Measurements from ENCODE around the gene ST6GALNAC1. TPM values are rescaled to one million over a fixed set of nuclear protein-coding genes. Genes with fewer than 3 reads are reported as not detected.

ST6GALNAC1 gene
- polyA plus RNA-seq, 3 donors = not detected

DNA sequence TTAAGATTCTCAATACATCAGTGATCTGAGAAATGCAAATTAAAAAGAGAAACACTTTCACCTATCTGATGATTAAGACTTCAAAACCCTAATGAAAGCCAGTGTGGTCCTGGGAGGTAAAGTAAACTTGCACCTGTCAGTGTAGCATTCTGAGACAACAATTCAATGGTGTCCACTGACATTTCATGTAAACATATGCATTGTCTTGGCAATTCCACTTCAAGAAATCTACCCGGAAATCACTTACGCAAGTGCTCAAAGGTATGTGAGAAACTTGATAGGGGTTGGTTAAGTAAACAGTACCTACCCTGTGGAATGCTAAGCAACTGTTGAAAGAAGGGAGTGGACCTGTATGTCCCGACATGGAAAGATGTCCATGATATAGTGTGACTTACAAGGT is 2.1 kb downstream of the ST6GALNAC1 start:
- no peak overlapping the region for H3K27ac Mint-ChIP-seq
- H3K4me3 Mint-ChIP-seq = no peak overlapping the region
- no peaks in the 10 kb centered on the region for H3K27me3 ChIP-seq (ENCODE audit: control insufficient read depth in 2 of 2, insufficient read depth in 2 of 2, low read length in 2 of 2)
- H4K20me1 ChIP-seq (ENCODE audit: insufficient read depth, low read length) = no peaks in the 10 kb centered on the region
- no peak overlapping the region for H3K27ac ChIP-seq (ENCODE audit: low read depth in 1 of 2, low read length in 2 of 2)
- H3K4me1 Mint-ChIP-seq = peaks cover 7% of the 10 kb centered on the region
- no peaks in the 10 kb centered on the region for H3K9me3 ChIP-seq (replicated peaks in 1 of 2; ENCODE audit: control insufficient read depth in 1 of 2, insufficient read depth in 1 of 2, low read length in 2 of 2)
- no peaks in the 10 kb centered on the region for H3K79me2 ChIP-seq (ENCODE audit: insufficient read depth, low read length)
- peaks cover 1 to 9% (median 5%) of the 10 kb centered on the region in 7 donors for H3K9me3 Mint-ChIP-seq
- TF ChIP-seq, protein P1, sequence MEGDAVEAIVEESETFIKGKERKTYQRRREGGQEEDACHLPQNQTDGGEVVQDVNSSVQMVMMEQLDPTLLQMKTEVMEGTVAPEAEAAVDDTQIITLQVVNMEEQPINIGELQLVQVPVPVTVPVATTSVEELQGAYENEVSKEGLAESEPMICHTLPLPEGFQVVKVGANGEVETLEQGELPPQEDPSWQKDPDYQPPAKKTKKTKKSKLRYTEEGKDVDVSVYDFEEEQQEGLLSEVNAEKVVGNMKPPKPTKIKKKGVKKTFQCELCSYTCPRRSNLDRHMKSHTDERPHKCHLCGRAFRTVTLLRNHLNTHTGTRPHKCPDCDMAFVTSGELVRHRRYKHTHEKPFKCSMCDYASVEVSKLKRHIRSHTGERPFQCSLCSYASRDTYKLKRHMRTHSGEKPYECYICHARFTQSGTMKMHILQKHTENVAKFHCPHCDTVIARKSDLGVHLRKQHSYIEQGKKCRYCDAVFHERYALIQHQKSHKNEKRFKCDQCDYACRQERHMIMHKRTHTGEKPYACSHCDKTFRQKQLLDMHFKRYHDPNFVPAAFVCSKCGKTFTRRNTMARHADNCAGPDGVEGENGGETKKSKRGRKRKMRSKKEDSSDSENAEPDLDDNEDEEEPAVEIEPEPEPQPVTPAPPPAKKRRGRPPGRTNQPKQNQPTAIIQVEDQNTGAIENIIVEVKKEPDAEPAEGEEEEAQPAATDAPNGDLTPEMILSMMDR (IDR thresholded peaks at IDR 0.05) = no peak
- H3K36me3 ChIP-seq (replicated peaks in 1 of 2; ENCODE audit: control insufficient read depth in 1 of 2, insufficient read depth in 2 of 2, low read length in 2 of 2) = no peaks in the 10 kb centered on the region
- H3K9ac ChIP-seq (ENCODE audit: insufficient read depth, low read length, poor library complexity, severe bottlenecking) = no peak overlapping the region
- no peak for DNase-seq
- H3K4me2 ChIP-seq (replicated peaks; ENCODE audit: extremely low read depth, low read length, poor library complexity, severe bottlenecking) = no peak overlapping the region
- no peak overlapping the region for H3K4me3 ChIP-seq (replicated peaks in 1 of 3; ENCODE audit: low read depth in 2 of 3, low read length in 3 of 3)
- no peak overlapping the region for H2AFZ ChIP-seq (ENCODE audit: insufficient read depth, low read depth, low read length, poor library complexity, severe bottlenecking)
- intact Hi-C loops (cut with micrococcal nuclease) = no loop called here
- no peaks in the 10 kb centered on the region for H3K36me3 Mint-ChIP-seq
- WGBS (ENCODE audit: insufficient coverage) = 90% methylated on average over 2 of the region's 3 CpGs
- peaks cover 3 to 8% (median 4%) of the 10 kb centered on the region in 3 donors for H3K27me3 Mint-ChIP-seq (ENCODE audit: low read depth in 3 of 3)
- H3K4me1 ChIP-seq (ENCODE audit: control insufficient read depth in 1 of 2, insufficient read depth in 2 of 2, low read length in 2 of 2) = peaks cover 0 to 3% of the 10 kb centered on the region in 2 donors

GRCh38 chr17:76640550-76641380 is 2.8 kb downstream of the ST6GALNAC1 start:
- WGBS (ENCODE audit: insufficient coverage) = no CpG with 5 or more reads among the region's 6 CpGs
- Histone ChIP-seq H3K9me3 (replicated peaks in 1 of 2; ENCODE audit: control insufficient read depth in 1 of 2, insufficient read depth in 1 of 2, low read length in 2 of 2) (no peaks in the 10 kb centered on the region), H3K27ac (ENCODE audit: low read depth in 1 of 2, low read length in 2 of 2) (no peak overlapping the region), H3K79me2 (ENCODE audit: insufficient read depth, low read length) (no peaks in the 10 kb centered on the region), H3K36me3 (replicated peaks in 1 of 2; ENCODE audit: control insufficient read depth in 1 of 2, insufficient read depth in 2 of 2, low read length in 2 of 2) (no peaks in the 10 kb centered on the region), H3K27me3 (ENCODE audit: control insufficient read depth in 2 of 2, insufficient read depth in 2 of 2, low read length in 2 of 2) (no peaks in the 10 kb centered on the region), H2AFZ (ENCODE audit: insufficient read depth, low read depth, low read length, poor library complexity, severe bottlenecking) (no peak overlapping the region), H3K4me1 (ENCODE audit: control insufficient read depth in 1 of 2, insufficient read depth in 2 of 2, low read length in 2 of 2) (peaks cover 0 to 3% of the 10 kb centered on the region in 2 donors), H3K9ac (ENCODE audit: insufficient read depth, low read length, poor library complexity, severe bottlenecking) (peak overlapping the region; percentile 4), H3K4me2 (replicated peaks; ENCODE audit: extremely low read depth, low read length, poor library complexity, severe bottlenecking) (no peak overlapping the region), H3K4me3 (replicated peaks in 1 of 3; ENCODE audit: low read depth in 2 of 3, low read length in 3 of 3) (no peak overlapping the region), H4K20me1 (ENCODE audit: insufficient read depth, low read length) (no peaks in the 10 kb centered on the region)
- DNase-seq = no peak
- TF ChIP-seq, protein P1 (IDR thresholded peaks at IDR 0.05) = no peak
- intact Hi-C loops (cut with micrococcal nuclease) = no loop called here
- H3K27ac Mint-ChIP-seq = no peak overlapping the region
- H3K36me3 Mint-ChIP-seq = no peaks in the 10 kb centered on the region
- H3K4me3 Mint-ChIP-seq = no peak overlapping the region
- H3K9me3 Mint-ChIP-seq = peaks cover 0 to 3% (median under 1%) of the 10 kb centered on the region in 7 donors
- peaks cover 0 to 7% (median 4%) of the 10 kb centered on the region in 3 donors for H3K27me3 Mint-ChIP-seq (ENCODE audit: low read depth in 3 of 3)
- H3K4me1 Mint-ChIP-seq = peaks cover 7% of the 10 kb centered on the region
